PFSK-1 (cell line): Measurements from ENCODE around the gene RNF126.

Experiments used
- FOXP2 ChIP-seq: optimal IDR thresholded peaks from 2 replicates; pipeline ENCODE3; 2011; ENCODE audit warnings: borderline replicate concordance, control low read depth, inconsistent platforms; ENCODE audit not compliant: insufficient read depth; ENCODE audit errors: extremely low read length, extremely low read depth
- POLR2AphosphoS5 ChIP-seq: IDR thresholded peaks from 2 replicates; pipeline ENCODE4 v1.6.1; 2012; ENCODE audit warnings: low read depth, mild to moderate bottlenecking, control low read depth, low read length, moderate library complexity
- REST ChIP-seq, 2 experiments: IDR thresholded peaks; 2 replicates each; pipeline versions ENCODE4 v1.6.1 to v1.8.0; 2011 to 2012; ENCODE audit warnings: low read depth in 2 of 2, low read length in 2 of 2, control low read depth in 1 of 2, inconsistent platforms in 1 of 2, mild to moderate bottlenecking in 1 of 2, moderate library complexity in 1 of 2; ENCODE audit not compliant: insufficient read depth in 1 of 2
- SIN3A ChIP-seq: IDR thresholded peaks from 2 replicates; pipeline ENCODE4 v1.6.1; 2012; ENCODE audit warnings: mild to moderate bottlenecking, low read length, moderate library complexity, borderline replicate concordance; ENCODE audit not compliant: insufficient read depth
- TAF1 ChIP-seq: IDR thresholded peaks from 2 replicates; pipeline ENCODE4 v1.6.1; 2012; ENCODE audit warnings: low read length, control low read depth, borderline replicate concordance; ENCODE audit not compliant: insufficient read depth

DNA sequence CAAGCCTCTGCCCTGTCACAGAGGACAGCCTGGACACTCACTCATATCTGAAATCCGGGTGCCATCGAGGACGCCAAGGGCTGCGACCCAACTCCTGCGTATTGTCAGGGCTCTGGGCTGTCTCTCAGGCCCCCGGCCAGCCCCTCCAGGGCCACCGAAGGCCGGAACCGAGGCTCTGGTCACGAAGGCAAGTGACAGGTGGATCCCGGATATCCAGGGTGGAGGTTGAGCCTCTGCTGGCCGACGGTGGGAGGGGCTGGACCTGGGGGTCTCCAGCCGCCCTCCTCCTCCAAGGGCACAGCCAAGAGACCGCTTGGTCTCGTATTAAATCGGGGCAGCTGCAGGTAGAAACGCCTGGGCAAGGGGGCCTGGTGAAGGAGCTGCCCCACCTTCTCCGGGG lies 5.4 kb downstream of the RNF126 start:
- TF ChIP-seq TAF1 (no peak), POLR2AphosphoS5 (no peak), FOXP2 (no peak), REST (IDR thresholded peaks at IDR 0.05; ENCODE audit: insufficient read depth in 1 of 2, low read depth in 2 of 2, low read length in 2 of 2) (no peak), SIN3A (no peak)
